GM12873 (cell line): ENCODE results near the gene TULP1.

Experiments
- TF ChIP-seq, protein P1 (sequence below): IDR thresholded peaks from 2 replicates; pipeline ENCODE4 v1.5.1; 2012; ENCODE audit warnings: low read depth, mild to moderate bottlenecking, moderate library complexity, low read length, control low read depth; ENCODE audit not compliant: insufficient read depth; ENCODE audit errors: missing control alignments

TULP1 gene

DNA sequence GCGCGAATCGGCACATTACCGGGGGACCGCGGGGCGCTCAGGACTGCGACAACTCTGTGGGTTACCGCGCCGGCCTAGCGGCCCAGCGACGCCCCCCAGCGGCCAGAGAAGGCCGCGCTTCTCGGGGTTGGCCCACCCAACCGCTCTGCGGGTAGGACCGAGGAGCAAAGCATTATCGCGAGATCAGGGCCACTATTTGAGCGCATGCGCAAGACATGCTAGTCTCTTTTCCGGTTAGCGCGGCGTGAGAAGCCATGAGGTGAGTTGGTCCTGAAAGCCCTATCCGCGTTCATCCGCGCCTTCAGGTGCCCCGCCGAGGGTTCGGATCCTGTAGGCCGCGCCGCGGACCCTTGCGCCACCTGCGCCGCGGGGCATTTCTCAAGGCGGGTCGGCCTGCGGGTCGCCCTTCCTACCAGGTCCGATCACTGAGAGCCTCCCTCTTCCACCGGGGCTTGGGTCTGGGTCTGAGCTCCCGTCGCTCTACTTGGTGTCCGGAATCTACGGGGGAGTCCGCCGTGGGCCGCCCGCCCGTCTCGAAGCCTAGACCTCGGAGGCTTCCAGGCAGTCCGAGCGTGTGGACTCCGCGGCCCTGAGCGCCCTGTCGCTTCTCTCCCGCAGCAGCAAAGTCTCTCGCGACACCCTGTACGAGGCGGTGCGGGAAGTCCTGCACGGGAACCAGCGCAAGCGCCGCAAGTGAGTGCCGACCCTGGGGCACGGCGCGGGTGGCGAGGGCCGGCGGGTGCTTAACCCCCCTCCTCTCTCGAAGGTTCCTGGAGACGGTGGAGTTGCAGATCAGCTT is 44.3 kb downstream of the TULP1 start, which contains the start of gene RPL10A:
TSS of gene RPL10A (plus strand) at position 221 of the 799 bp plus-strand sequence. CDS start at position 255, 34 bp downstream.
- TF ChIP-seq, protein P1, sequence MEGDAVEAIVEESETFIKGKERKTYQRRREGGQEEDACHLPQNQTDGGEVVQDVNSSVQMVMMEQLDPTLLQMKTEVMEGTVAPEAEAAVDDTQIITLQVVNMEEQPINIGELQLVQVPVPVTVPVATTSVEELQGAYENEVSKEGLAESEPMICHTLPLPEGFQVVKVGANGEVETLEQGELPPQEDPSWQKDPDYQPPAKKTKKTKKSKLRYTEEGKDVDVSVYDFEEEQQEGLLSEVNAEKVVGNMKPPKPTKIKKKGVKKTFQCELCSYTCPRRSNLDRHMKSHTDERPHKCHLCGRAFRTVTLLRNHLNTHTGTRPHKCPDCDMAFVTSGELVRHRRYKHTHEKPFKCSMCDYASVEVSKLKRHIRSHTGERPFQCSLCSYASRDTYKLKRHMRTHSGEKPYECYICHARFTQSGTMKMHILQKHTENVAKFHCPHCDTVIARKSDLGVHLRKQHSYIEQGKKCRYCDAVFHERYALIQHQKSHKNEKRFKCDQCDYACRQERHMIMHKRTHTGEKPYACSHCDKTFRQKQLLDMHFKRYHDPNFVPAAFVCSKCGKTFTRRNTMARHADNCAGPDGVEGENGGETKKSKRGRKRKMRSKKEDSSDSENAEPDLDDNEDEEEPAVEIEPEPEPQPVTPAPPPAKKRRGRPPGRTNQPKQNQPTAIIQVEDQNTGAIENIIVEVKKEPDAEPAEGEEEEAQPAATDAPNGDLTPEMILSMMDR: peak; percentile 99

DNA sequence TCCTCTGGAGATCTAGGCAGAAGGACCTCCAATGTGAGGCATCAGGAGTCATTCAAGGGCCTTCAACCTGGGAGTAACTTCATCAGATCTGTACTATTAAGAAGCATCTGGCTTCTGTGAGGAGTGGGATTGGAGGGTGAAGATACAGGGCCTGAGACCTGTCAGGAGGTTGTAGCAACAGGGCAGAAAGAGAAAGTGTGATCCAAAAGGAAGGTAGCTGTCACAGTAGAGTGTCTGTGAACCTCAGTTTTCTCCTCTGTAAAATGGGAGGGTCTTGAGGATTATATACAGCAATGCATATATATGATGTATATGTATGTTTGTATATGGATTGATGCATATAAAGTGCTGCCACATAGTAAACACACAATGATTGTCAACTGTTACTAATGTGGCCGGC is 47.0 kb downstream of the TULP1 start:
- TF ChIP-seq, protein P1: no peak

DNA sequence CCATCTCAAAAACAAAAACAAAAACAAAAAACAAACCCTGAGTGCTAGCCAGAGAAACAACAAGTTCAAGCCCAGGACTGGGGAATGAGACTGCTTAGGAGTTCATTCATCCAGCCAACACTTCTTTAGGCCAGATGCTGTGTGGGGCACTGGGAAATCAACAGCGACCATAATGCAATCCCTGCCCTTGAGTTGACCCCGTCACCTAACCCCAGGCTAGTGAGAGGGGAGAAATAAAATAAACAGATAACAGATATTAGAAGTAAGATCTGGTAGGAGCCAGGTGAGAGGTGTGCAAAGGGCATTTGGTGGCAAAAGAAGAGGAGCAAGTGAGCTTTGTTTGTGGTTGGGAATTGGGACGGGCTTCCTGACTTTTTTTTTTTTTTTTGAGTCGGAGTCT is 49.4 kb downstream of the TULP1 start:
- TF ChIP-seq, protein P1: no peak

DNA sequence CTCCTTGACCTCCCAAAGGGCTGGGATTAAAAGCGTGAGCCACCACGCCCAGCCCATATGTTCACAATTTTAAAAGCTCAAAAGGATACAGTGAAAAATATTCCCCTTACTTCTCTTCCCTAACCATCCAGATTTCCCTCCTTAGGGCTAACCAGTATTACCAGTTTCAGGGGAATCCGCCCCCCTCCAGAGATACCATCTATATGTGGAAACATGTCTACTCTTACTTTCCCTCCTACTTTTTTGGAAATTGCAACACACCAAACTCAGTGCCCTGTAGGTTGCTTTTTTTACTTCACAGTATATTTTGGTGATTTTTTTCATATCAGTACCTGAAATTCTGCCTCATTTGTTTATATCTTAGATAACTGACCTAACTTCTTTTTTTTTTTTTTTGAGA is 51.4 kb downstream of the TULP1 start:
- TF ChIP-seq, protein P1: no peak

DNA sequence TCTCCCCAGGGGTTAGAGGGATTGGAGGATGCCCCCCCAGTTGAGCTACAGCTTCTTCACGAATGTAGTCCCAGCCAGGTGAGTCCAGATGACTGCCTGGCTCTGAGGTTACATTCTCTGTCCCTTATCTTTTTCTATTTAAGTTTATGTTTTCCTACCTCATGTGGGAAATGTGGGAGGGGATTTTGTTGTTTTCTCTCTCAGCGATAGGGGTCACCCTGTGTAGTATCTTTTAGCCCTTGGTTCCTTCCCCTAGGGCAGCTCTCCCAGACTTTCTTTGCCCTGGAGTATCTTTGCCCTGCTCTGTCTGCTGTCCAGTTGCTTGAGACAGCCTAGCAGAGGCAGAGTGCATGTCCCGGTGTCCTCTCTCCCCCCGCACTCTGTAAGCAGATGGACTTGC is 54.8 kb downstream of the TULP1 start:
- TF ChIP-seq, protein P1: no peak

DNA sequence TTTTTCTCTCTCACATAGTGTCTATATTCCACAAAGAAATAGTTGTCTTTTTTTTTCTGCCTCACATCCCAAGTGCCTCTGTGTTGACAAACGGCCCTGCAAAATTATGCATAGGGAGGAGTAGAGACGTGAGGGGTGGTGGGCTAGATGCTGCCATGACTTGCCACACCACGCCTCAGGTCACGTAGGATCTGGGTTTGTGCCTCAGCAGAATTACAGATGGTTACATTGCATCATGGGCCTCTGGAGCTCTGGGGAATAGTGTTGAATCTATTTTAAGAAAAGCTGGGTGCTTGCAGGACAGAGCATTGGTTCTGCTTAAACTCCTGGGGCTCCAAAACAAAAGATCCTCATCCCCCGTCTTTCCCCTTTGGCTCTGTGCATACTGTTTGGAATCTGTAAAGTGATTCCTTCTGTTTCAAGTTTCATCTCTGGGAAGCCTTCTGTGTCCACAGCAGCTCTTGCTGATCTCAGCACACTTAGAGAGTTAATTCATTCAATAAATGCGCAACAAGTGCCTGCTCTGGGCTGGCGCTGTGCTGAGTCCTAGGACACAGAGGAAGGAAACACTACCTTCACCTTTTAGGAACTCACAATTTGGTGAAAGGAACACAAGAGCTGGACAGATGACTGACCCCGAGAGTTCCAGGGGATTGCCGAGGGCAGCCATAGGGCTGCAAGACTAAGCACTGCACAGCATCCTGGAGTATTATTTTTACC is 58.1 kb downstream of the TULP1 start:
- TF ChIP-seq, protein P1: no peak

DNA sequence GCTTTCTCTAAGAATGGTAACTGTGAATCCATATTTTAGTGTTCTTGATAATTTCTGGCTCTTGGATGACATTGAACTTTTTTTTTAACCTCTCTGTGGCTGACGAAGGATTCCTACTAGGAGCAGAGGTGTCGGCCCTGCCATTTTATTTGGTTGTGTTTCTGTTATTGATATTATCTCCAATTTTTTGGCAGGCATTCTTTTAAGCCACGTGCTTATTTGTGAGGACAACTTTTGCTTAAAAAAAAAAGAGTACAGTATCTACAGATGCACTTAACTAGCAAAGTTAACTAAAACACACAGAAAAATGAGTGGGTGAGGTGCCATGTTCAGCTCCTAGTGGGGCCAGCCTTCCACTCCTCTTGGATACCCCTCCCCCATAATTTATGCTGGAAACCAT is 59.5 kb downstream of the TULP1 start:
- TF ChIP-seq, protein P1: no peak
